ENCODE results near the gene MRPL52. TPM values are rescaled to one million over a fixed set of nuclear protein-coding genes. Genes with fewer than 3 reads are reported as not detected.

MRPL52 gene
- total RNA-seq, 2 donors from 2014 or later = 192 to 204 TPM

GRCh38 chr14:22794551-22794951, 35.1 kb upstream of the MRPL52 start:
- Mint-ChIP-seq H3K9me3 (no peaks in the 10 kb centered on the region), H3K36me3 (ENCODE audit: low read depth) (peaks cover 2% of the 10 kb centered on the region), H3K27ac (no peak overlapping the region), H3K27me3 (ENCODE audit: insufficient read depth) (peaks cover 2% of the 10 kb centered on the region), H3K4me1 (peaks cover 18% of the 10 kb centered on the region), H3K4me3 (no peak overlapping the region)
- Histone ChIP-seq H3K36me3 (ENCODE audit: control insufficient read depth, insufficient read depth, low read length) (no peaks in the 10 kb centered on the region), H3K9ac (ENCODE audit: extremely low read depth, low read length, poor library complexity, severe bottlenecking) (no peak overlapping the region), H3K4me1 (ENCODE audit: control insufficient read depth, insufficient read depth, low read length) (peaks cover 3% of the 10 kb centered on the region), H3K4me3 (ENCODE audit: low read length) (no peak overlapping the region), H3K9me3 (ENCODE audit: control insufficient read depth, low read length) (no peaks in the 10 kb centered on the region), H3K27me3 (ENCODE audit: control insufficient read depth, insufficient read depth, low read length, poor library complexity, severe bottlenecking) (no peaks in the 10 kb centered on the region), H3K27ac (ENCODE audit: low read depth, low read length) (no peak overlapping the region)
- no peak for TF ChIP-seq CTCF (conservative IDR thresholded peaks at IDR 0.05)
- no peak for DNase-seq
- 94 to 97% methylated on average over 7 of the region's 7 CpGs for WGBS, 2 experiments (ENCODE audit: insufficient coverage in 1 of 2, insufficient read length in 1 of 2)

DNA sequence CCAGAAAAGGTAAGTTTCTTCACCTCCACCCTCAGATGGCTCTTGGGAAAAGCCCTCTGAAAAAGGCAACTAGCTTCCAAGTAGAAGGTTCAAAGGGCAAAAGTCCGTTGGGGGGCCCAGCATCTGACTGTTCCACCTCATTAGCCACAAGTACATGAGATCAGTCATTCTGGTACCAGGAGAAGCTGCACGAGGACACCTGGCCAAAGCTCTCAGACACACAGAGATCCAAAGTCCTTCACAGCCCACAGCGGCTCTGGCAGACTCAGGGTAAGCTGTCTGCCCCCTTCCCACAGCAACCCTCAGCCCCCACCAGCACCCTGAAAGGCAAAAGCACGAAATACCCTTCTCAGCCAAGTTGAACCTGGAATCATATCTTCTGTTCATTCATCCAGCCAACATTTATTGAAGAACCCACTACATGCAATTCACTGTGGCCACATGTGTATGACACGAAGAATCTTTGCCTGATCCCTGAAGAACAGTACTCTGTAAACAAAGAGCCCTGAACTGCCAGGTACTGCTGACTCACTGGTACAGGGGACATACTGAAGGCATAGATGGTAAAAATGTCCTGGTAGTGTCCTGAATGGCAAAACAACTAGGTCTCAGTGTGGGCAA, 33.5 kb upstream of the MRPL52 start:
- peaks cover 3% of the 10 kb centered on the region for H3K4me1 ChIP-seq (ENCODE audit: control insufficient read depth, insufficient read depth, low read length)
- 72 to 88% methylated on average over 3 to 5 of the region's 5 CpGs for WGBS, 2 experiments (ENCODE audit: insufficient coverage in 1 of 2, insufficient read length in 1 of 2)
- H3K4me3 Mint-ChIP-seq = no peak overlapping the region

DNA sequence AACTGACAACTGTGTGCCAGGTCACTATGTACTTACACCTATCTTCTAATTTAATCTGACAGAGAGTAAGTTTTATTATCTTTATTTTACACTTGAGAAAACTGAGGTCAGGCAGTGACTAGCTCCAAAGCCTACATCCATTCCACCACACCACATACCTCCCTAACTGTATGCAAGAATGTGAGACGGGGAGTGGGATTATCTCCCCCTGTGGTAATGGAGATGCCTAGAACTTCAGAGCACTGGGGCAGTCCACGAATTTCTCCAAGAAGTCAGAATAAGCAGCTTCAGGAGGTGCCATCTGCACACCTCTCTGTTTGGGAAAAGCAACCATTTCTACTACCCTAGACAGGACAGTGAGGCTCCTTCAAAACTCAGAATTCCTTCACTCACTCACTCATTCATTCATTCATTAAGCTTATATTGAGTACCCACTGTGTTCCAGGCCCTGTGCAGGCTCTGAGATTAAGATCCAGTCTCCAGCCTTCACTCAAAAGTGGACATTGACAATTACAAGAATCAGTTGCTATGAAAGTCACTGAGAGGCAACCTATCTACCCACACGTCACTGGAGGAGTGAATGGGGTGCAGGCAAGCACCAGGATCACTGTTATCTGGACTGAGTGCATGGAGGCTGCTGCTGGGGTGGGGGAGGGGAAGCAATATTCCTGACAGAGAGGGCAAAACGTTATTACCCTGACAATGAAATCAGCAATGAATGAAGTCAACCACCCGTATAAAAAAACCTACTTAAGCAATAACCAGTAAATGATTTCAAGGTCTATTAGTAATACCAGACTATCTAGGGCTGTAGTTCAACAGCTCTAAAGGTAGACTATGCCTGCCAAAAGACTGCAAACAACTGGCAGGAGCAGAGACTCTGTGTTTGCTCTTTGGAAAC, 32.4 kb upstream of the MRPL52 start:
- no peak for TF ChIP-seq CTCF (conservative IDR thresholded peaks at IDR 0.05)
- H3K36me3 ChIP-seq (ENCODE audit: control insufficient read depth, insufficient read depth, low read length) = no peaks in the 10 kb centered on the region
- Mint-ChIP-seq H3K36me3 (ENCODE audit: low read depth) (peaks cover 2% of the 10 kb centered on the region), H3K4me1 (peaks cover 18% of the 10 kb centered on the region), H3K27me3 (ENCODE audit: insufficient read depth) (peaks cover 2% of the 10 kb centered on the region), H3K4me3 (no peak overlapping the region), H3K9me3 (no peaks in the 10 kb centered on the region), H3K27ac (peak overlapping the region; percentile 86)
- H3K9ac ChIP-seq (ENCODE audit: extremely low read depth, low read length, poor library complexity, severe bottlenecking) = no peak overlapping the region
- 62 to 84% methylated on average over 2 to 5 of the region's 5 CpGs for WGBS, 2 experiments (ENCODE audit: insufficient coverage in 1 of 2, insufficient read length in 1 of 2)
- H3K27me3 ChIP-seq (ENCODE audit: control insufficient read depth, insufficient read depth, low read length, poor library complexity, severe bottlenecking) = no peaks in the 10 kb centered on the region
- peaks cover 3% of the 10 kb centered on the region for H3K4me1 ChIP-seq (ENCODE audit: control insufficient read depth, insufficient read depth, low read length)
- no peaks in the 10 kb centered on the region for H3K9me3 ChIP-seq (ENCODE audit: control insufficient read depth, low read length)
- no peak overlapping the region for H3K4me3 ChIP-seq (ENCODE audit: low read length)
- DNase-seq = peak; percentile 63
- H3K27ac ChIP-seq (ENCODE audit: low read depth, low read length) = no peak overlapping the region

More for the DNA sequence above, 33.5 kb upstream of the MRPL52 start:
- DNase-seq = no peak
- H3K27me3 ChIP-seq (ENCODE audit: control insufficient read depth, insufficient read depth, low read length, poor library complexity, severe bottlenecking) = no peaks in the 10 kb centered on the region
- no peak overlapping the region for H3K27ac ChIP-seq (ENCODE audit: low read depth, low read length)
- H3K9me3 Mint-ChIP-seq = no peaks in the 10 kb centered on the region
- H3K4me1 Mint-ChIP-seq = peaks cover 18% of the 10 kb centered on the region
- no peak overlapping the region for H3K9ac ChIP-seq (ENCODE audit: extremely low read depth, low read length, poor library complexity, severe bottlenecking)
- H3K36me3 ChIP-seq (ENCODE audit: control insufficient read depth, insufficient read depth, low read length) = no peaks in the 10 kb centered on the region
- H3K9me3 ChIP-seq (ENCODE audit: control insufficient read depth, low read length) = no peaks in the 10 kb centered on the region
- H3K27me3 Mint-ChIP-seq (ENCODE audit: insufficient read depth) = peaks cover 2% of the 10 kb centered on the region
- no peak for TF ChIP-seq CTCF (conservative IDR thresholded peaks at IDR 0.05)
- H3K36me3 Mint-ChIP-seq (ENCODE audit: low read depth) = peaks cover 2% of the 10 kb centered on the region
- no peak overlapping the region for H3K4me3 ChIP-seq (ENCODE audit: low read length)
- H3K27ac Mint-ChIP-seq = peak overlapping the region; percentile 74
